H1 (cell line): ENCODE data around the gene FOLR3. TPM values are rescaled to one million over a fixed set of nuclear protein-coding genes. Genes with fewer than 3 reads are reported as not detected.
"Not testable (repeated sequence)": the region's sequence is repeated elsewhere in the genome, so short reads cannot be mapped to it uniquely, and the experiment has no call there.

ENCODE experiments used
- CTCF ChIA-PET: fragments of 300-600 bp; sonication (Branson Sonifier 250); formaldehyde crosslinking; loops from one replicate; lab custom pipeline; 2021; ENCODE audit not compliant: partially characterized antibody; lab: Charles Lee
- POLR2A ChIA-PET: fragments of 300-600 bp; sonication (Branson Sonifier 250); formaldehyde crosslinking; loops from one replicate; lab custom pipeline; 2021; ENCODE audit warnings: inconsistent platforms; ENCODE audit not compliant: partially characterized antibody; lab: Charles Lee
- DNase-seq, 2 experiments: peaks; one replicate each; pipeline versions ENCODE4 v3.0.0 to v3.0.0-alpha.2; 2010 to 2022; ENCODE audit warnings: low spot score in 2 of 2, low read depth in 1 of 2, mixed read lengths in 1 of 2
- FAIRE-seq: peaks from 2 replicates; lab custom pipeline; 2011; peaks lifted over from hg19 to GRCh38; lab: Jason Lieb, UNC
- H2AFZ ChIP-seq: 2 replicates; pipeline ENCODE4 v1.8.1; 2012; ENCODE audit warnings: low read length, inconsistent platforms
- H2AK5ac ChIP-seq: 2 replicates; pipeline ENCODE4 v1.6.1; 2013; ENCODE audit warnings: low read depth, low read length
- H2BK120ac ChIP-seq: replicated peaks from 2 replicates; pipeline ENCODE3; 2013; ENCODE audit warnings: low read depth, low read length, inconsistent platforms
- H2BK12ac ChIP-seq: 2 replicates; pipeline ENCODE4 v1.6.1; 2013; ENCODE audit warnings: low read depth, low read length
- H2BK15ac ChIP-seq: 2 replicates; pipeline ENCODE4 v1.6.1; 2013; ENCODE audit warnings: low read length
- H2BK20ac ChIP-seq: 2 replicates; pipeline ENCODE4 v1.6.1; 2013; ENCODE audit warnings: low read length
- H2BK5ac ChIP-seq: 2 replicates; pipeline ENCODE4 v1.6.1; 2013; ENCODE audit warnings: low read depth, low read length
- H3K14ac ChIP-seq: 2 replicates; pipeline ENCODE4 v1.6.1; 2013; ENCODE audit warnings: inconsistent platforms; ENCODE audit not compliant: insufficient read length
- H3K18ac ChIP-seq: 2 replicates; pipeline ENCODE4 v1.6.1; 2013; ENCODE audit warnings: low read length; ENCODE audit errors: extremely low read depth
- H3K23ac ChIP-seq: 2 replicates; pipeline ENCODE4 v1.6.1; 2013; ENCODE audit warnings: inconsistent platforms; ENCODE audit not compliant: insufficient read length
- H3K23me2 ChIP-seq: 2 replicates; pipeline ENCODE4 v1.6.1; 2013; ENCODE audit warnings: low read depth, low read length
- H3K27ac ChIP-seq: 2 replicates; pipeline ENCODE4 v1.6.1; 2011; ENCODE audit warnings: low read depth, low read length, inconsistent platforms
- H3K27me3 ChIP-seq, 4 experiments: replicated peaks in 1 of 4; 1 replicate in 1 of 4; 2 replicates in 3 of 4; pipeline versions ENCODE4 v1.6.1 to v1.8.1; 2011 to 2013; ENCODE audit warnings: low read length in 3 of 4, mild to moderate bottlenecking in 3 of 4, inconsistent platforms in 2 of 4, mixed read lengths in 2 of 4, moderate library complexity in 1 of 4; ENCODE audit not compliant: control insufficient read depth in 3 of 4, insufficient read depth in 3 of 4; ENCODE audit errors: extremely low read depth in 1 of 4
- H3K36me3 ChIP-seq, 4 experiments: 2 replicates each; pipeline versions ENCODE4 v1.6.1 to v1.8.1; 2011 to 2013; ENCODE audit warnings: mild to moderate bottlenecking in 4 of 4, low read length in 3 of 4, moderate library complexity in 2 of 4, control low read depth in 1 of 4, inconsistent platforms in 1 of 4; ENCODE audit not compliant: insufficient read depth in 4 of 4, control insufficient read depth in 2 of 4
- H3K4ac ChIP-seq: replicated peaks from 2 replicates; pipeline ENCODE3; 2013; ENCODE audit warnings: low read length, low read depth, mixed read lengths, inconsistent platforms; ENCODE audit not compliant: insufficient read length
- H3K4me1 ChIP-seq, 4 experiments: replicated peaks in 1 of 4; 1 replicate in 1 of 4; 2 replicates in 3 of 4; pipeline versions ENCODE4 v1.6.1 to v1.8.1; 2011 to 2013; ENCODE audit warnings: low read length in 3 of 4, inconsistent platforms in 2 of 4, mixed read lengths in 1 of 4; ENCODE audit not compliant: insufficient read depth in 4 of 4, control insufficient read depth in 3 of 4
- H3K4me2 ChIP-seq, 2 experiments: 2 replicates each; pipeline versions ENCODE4 v1.6.1 to v1.8.1; 2011 to 2013; ENCODE audit warnings: low read depth in 2 of 2, low read length in 2 of 2, control low read depth in 1 of 2, inconsistent platforms in 1 of 2, mild to moderate bottlenecking in 1 of 2; ENCODE audit not compliant: insufficient read depth in 1 of 2
- H3K4me3 ChIP-seq, 4 experiments: fragments of 200-600, 300-600 bp in 1 of 4; sonication (generic), shearing (Covaris generic), sonication (Bioruptor Twin) in 1 of 4; 2 replicates each; pipeline versions ENCODE4 v1.5.1 to v1.8.1; 2011 to 2016; ENCODE audit warnings: low read length in 4 of 4, low read depth in 3 of 4, control low read depth in 2 of 4, inconsistent platforms in 2 of 4, mild to moderate bottlenecking in 2 of 4, mixed read lengths in 1 of 4, moderate library complexity in 1 of 4; ENCODE audit not compliant: insufficient read depth in 2 of 4; ENCODE audit errors: extremely low read depth in 1 of 4
- H3K56ac ChIP-seq: replicated peaks from 2 replicates; pipeline ENCODE3; 2013; ENCODE audit warnings: low read depth, mild to moderate bottlenecking, mixed read lengths, low read length, inconsistent platforms; ENCODE audit not compliant: insufficient read length
- H3K79me1 ChIP-seq: 2 replicates; pipeline ENCODE4 v1.6.1; 2013; ENCODE audit warnings: low read depth, low read length, control low read depth
- H3K79me2 ChIP-seq, 2 experiments: 2 replicates each; pipeline versions ENCODE4 v1.6.1 to v1.8.1; 2012 to 2013; ENCODE audit warnings: low read length in 2 of 2, mild to moderate bottlenecking in 2 of 2, inconsistent platforms in 1 of 2; ENCODE audit not compliant: insufficient read depth in 2 of 2, control insufficient read depth in 1 of 2
- H3K9ac ChIP-seq, 4 experiments: replicated peaks in 1 of 4; 1 replicate in 1 of 4; 2 replicates in 3 of 4; pipeline versions ENCODE4 v1.6.1 to v1.8.1; 2011 to 2013; ENCODE audit warnings: low read depth in 3 of 4, low read length in 3 of 4, control low read depth in 2 of 4, mild to moderate bottlenecking in 2 of 4, moderate library complexity in 2 of 4, inconsistent platforms in 1 of 4; ENCODE audit errors: extremely low read depth in 1 of 4
- H3K9me3 ChIP-seq, 2 experiments: 2 replicates each; pipeline versions ENCODE4 v1.6.1 to v1.8.1; 2012 to 2013; ENCODE audit warnings: mild to moderate bottlenecking in 2 of 2, moderate library complexity in 2 of 2, control low read depth in 1 of 2, inconsistent platforms in 1 of 2, low read depth in 1 of 2, low read length in 1 of 2, mixed read lengths in 1 of 2; ENCODE audit not compliant: insufficient read depth in 2 of 2
- H4K20me1 ChIP-seq, 2 experiments: replicated peaks in 1 of 2; 2 replicates each; pipeline versions ENCODE3 to v1.8.1; 2011 to 2013; ENCODE audit warnings: inconsistent platforms in 2 of 2, low read length in 2 of 2, mild to moderate bottlenecking in 1 of 2; ENCODE audit not compliant: insufficient read depth in 2 of 2, control insufficient read depth in 1 of 2
- H4K5ac ChIP-seq: 2 replicates; pipeline ENCODE4 v1.6.1; 2013; ENCODE audit warnings: low read length, low read depth, mixed read lengths, inconsistent platforms; ENCODE audit not compliant: insufficient read length
- H4K8ac ChIP-seq: 2 replicates; pipeline ENCODE4 v1.8.0; 2013; ENCODE audit warnings: mild to moderate bottlenecking, moderate library complexity, low read length, inconsistent platforms; ENCODE audit not compliant: insufficient read depth; ENCODE audit errors: extremely low read depth
- H4K91ac ChIP-seq: replicated peaks from 2 replicates; pipeline ENCODE3; 2013; ENCODE audit warnings: low read length, mixed read lengths, inconsistent platforms; ENCODE audit not compliant: insufficient read length
- CBX5 ChIP-seq: fragments of 300-800, 300-1000 bp; sonication (generic); IDR thresholded peaks from 2 replicates; pipeline ENCODE4 v1.7.1; 2016; ENCODE audit warnings: antibody characterized with exemption, low read length, low read depth
- CHD1 ChIP-seq: IDR thresholded peaks from 2 replicates; pipeline ENCODE4 v1.6.1; 2012; ENCODE audit warnings: low read depth, low read length, improper control_type of control experiment
- RFX5 ChIP-seq: IDR thresholded peaks from 2 replicates; pipeline ENCODE4 v1.6.1; 2011; ENCODE audit warnings: low read depth, low read length, improper control_type of control experiment, borderline replicate concordance
- YY1 ChIP-seq: IDR thresholded peaks from 2 replicates; pipeline ENCODE4 v1.6.1; 2011; ENCODE audit warnings: low read depth, mild to moderate bottlenecking, low read length
- WGBS, 2 experiments: shearing (Covaris generic) in 1 of 2; methylation state at CpG; one replicate each; pipeline versions ENCODE4 v1.1.6 to v1.1.7; 2013 to 2015; ENCODE audit warnings: low lambda C conversion rate in 2 of 2, mixed read lengths in 2 of 2, inconsistent platforms in 1 of 2, low coverage in 1 of 2, missing lambda C conversion rate in 1 of 2; ENCODE audit not compliant: insufficient replicate concordance in 2 of 2, insufficient coverage in 1 of 2, insufficient read length in 1 of 2; ENCODE audit errors: extremely low coverage in 1 of 2, missing lambda C conversion rate in 1 of 2; 5-methylcytosine and 5-hydroxymethylcytosine counted together
- polyA plus RNA-seq, 7 experiments: library from polyadenylated mRNA; depleted of rRNA in 3 of 7; stranded (reverse) in 5 of 7; unstranded in 2 of 7; fragments of >200 nt in 5 of 7; fragments of 200-250 nt in 2 of 7; gene quantifications; 1 replicate in 5 of 7; 2 replicates in 1 of 7; 4 replicates in 1 of 7; pipeline versions ENCODE4 v1.2.1 to v1.2.3, GENCODE V29; 2011 to 2013; ENCODE audit warnings: missing spikeins in 2 of 7, mixed read lengths in 2 of 7
- total RNA-seq: library from RNA; stranded (reverse); fragmentation: NEBNext Ultra II Directional; extraction: Animal tissue kit (Norgen Biotek cat#: 25700); gene quantifications from 2 replicates; pipeline ENCODE4 v1.2.1, GENCODE V29; 2021

The FOLR3 gene
- total and polyA plus RNA-seq, 2 of the 8 experiments (the other 6 are each of a cell fraction or from before 2014, with no cell fraction given), result not detected

DNA sequence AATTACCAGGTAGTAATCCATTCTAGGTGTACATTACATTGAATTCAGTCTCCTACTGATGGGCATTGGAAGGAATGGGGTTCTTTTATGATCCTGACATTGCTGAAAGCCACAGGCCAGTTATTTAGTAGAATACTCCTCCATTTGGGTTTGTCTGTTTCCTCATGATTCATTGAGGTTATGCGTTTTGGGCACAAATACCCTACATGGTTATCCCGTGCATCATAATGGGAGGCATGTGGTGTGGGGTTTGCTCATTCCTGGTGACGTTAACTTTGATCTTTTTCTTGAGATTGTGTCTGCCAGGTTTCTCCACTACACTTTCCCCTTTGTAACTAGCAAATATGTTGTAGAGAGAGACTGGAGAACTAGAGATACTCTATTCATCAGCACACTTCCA lies 5.5 kb downstream of the FOLR3 start (continued):
- TF ChIP-seq RFX5, result no peak
- no peak for TF ChIP-seq YY1
- no peak for TF ChIP-seq CBX5
- TF ChIP-seq CHD1, result no peak

- H4K91ac ChIP-seq, H3K79me1 ChIP-seq, H3K9ac ChIP-seq, H2BK12ac ChIP-seq, H3K4me1 ChIP-seq, H3K9me3 ChIP-seq, POLR2A ChIA-PET, H3K18ac ChIP-seq, DNase-seq, H2BK5ac ChIP-seq, H3K14ac ChIP-seq, H3K4me2 ChIP-seq, H3K27me3 ChIP-seq, H4K5ac ChIP-seq, H4K8ac ChIP-seq, FAIRE-seq, H2BK20ac ChIP-seq, H3K56ac ChIP-seq, H3K23ac ChIP-seq, H2BK120ac ChIP-seq, H4K20me1 ChIP-seq, H3K27ac ChIP-seq, H3K36me3 ChIP-seq, H2AK5ac ChIP-seq, H3K4ac ChIP-seq, H2AFZ ChIP-seq, H3K4me3 ChIP-seq, H3K23me2 ChIP-seq, H2BK15ac ChIP-seq, H3K79me2 ChIP-seq: not testable (repeated sequence)
- CTCF ChIA-PET, result interaction anchor here (1.4 to 3.9 kb wide), 3 partner anchors 15 to 117 kb away, joined by 5 to 71 read pairs (median 14); no protein-coding TSS in a partner anchor
- WGBS, 2 experiments, result 86% methylated on average over 1 of the region's 1 CpG; no CpG with 5 or more reads in 1 of the 2 experiments
Measured at GRCh38 chr11:72142086-72142485, 6.6 kb downstream of the FOLR3 start.
